ENCODE data around the gene NSA2.
A peak's percentile ranks its signal among the peaks of the same experiment; 100 is the strongest.
"Not testable (repeated sequence)": the region's sequence is repeated elsewhere in the genome, so short reads cannot be mapped to it uniquely, and the experiment has no call there.

The NSA2 gene

DNA sequence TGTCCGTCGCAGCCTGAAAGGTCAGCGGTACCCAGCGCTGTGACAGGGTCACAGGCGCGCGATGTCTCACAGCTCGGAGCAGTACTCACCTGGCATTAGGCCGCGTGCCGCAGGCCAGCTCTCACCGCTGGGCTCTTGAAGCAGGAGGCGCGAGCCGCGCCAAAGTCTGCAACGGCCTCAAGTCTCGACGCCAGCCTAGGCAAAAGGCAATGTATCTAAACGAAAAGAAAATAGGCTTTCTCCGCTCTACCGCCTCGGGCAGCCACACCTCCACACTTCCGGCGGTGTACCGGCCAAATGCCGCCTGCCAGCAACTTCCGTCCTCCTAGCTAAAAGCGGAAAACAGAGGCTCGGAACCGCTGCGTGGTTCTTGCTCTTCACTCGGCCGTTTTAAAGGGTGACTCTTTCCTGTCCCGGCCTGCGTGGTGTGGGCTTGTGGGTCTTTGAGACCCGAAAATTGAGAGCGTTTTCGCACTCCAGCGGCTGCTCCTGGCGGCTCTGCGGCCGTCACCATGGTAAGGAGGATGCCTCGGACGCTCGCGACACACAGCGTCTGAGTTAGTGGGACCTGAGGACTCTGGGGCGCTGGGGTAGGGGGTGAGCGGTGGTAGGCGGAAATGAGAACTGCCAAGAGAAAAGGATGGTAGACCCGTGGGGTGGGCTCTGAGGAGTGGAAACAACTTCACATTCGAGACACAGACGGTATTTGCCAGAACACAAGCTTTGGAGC is at the start of gene NSA2, which contains the start of gene GFM2:
NSA2 (plus strand) TSS at position 401 of the 730 bp plus-strand sequence; CDS start at position 513, 112 bp downstream.
GFM2 (minus strand) TSS at position 269 of the 730 bp plus-strand sequence. CDS start 3,375 bp downstream, outside the sequence.
- in situ Hi-C loops (cut with HindIII; ENCODE audit: low pct_unique_long_range_greater_than_20kb, low sequenced_read_pairs) = no loop called here

DNA sequence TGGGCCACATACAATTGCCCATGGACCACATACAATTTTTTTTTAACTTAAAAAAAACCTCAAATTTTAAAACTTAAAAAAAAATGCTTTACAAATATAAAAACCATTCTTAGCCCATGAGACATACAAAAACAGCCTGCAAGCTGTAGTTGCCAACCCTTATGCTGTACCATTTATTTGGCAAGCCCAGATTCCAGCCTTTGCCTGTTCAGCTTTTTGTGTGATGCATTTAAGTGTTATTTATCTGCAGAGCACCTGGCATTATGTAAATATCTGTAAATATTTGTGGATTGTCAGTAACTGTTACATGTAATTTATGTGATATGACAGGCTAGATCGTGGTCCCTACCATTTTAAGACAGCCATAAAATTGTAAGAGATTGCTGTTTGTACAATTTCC is 49.5 kb upstream of the NSA2 start:
- DNase-seq (ENCODE audit: low read depth in 1 of 2, low spot score in 1 of 2) = no peak
- TF ChIP-seq JUND (IDR thresholded peaks at IDR 0.05; ENCODE audit: low read depth) = no peak
- in situ Hi-C loops (cut with HindIII; ENCODE audit: low pct_unique_long_range_greater_than_20kb, low sequenced_read_pairs) = no loop called here

More for the DNA sequence above, at the start of gene NSA2, which contains the start of gene GFM2:
- no peak for TF ChIP-seq JUND (IDR thresholded peaks at IDR 0.05; ENCODE audit: low read depth)
- peak; percentile 44 to 95 for DNase-seq (ENCODE audit: low read depth in 1 of 2, low spot score in 1 of 2)

- no peak for DNase-seq (ENCODE audit: low read depth in 1 of 2, low spot score in 1 of 2)
- in situ Hi-C loops (cut with HindIII; ENCODE audit: low pct_unique_long_range_greater_than_20kb, low sequenced_read_pairs) = no loop called here
- no peak for TF ChIP-seq JUND (IDR thresholded peaks at IDR 0.05; ENCODE audit: low read depth)
These were observed 44.8 kb upstream of the NSA2 start for GRCh38 chr5:74722271-74722670.

DNA sequence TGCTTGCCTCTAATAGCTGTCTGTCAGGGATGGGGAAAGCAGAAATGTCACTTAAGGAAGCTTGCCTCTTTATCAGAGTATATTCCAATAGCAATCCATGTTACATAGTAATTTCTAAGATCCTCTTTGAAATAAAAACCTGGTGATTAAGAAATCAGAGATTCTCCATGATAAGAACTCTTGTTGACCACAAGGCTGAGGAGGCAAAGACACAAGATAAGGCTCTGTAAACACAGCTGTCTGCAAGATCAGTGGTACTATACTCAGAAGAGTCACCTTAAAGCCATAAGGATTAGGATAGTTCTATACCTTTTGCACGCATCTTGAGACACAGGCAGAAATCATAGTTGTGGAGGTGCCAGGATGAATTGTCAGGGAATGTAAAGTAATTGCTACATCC is 41.7 kb upstream of the NSA2 start:
- DNase-seq (ENCODE audit: low read depth in 1 of 2, low spot score in 1 of 2) = no peak
- no peak for TF ChIP-seq JUND (IDR thresholded peaks at IDR 0.05; ENCODE audit: low read depth)

DNA sequence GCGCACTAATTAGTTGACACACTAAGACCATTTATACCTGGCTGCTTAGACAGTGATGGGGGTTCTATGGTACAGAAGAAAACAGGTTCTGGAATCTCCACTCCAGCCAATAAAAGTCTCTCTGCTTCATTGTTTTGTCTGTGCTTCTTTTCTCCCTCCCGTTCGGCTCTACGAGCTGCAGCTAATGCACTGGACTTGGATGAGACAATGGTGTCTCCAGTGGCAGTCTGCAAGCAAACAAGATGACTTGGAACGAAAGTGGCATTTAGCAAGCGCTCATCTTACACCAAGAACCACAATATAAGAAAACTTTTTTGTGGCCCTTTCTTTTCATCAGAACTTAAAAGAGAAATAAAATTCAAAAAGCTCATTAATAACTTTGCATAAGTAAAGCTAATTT is 30.3 kb upstream of the NSA2 start:
- no peak for TF ChIP-seq JUND (IDR thresholded peaks at IDR 0.05; ENCODE audit: low read depth)
- DNase-seq (ENCODE audit: low read depth in 1 of 2, low spot score in 1 of 2) = no peak
- in situ Hi-C loops (cut with HindIII; ENCODE audit: low pct_unique_long_range_greater_than_20kb, low sequenced_read_pairs) = no loop called here

More for the DNA sequence above, 41.7 kb upstream of the NSA2 start:
- in situ Hi-C loops (cut with HindIII; ENCODE audit: low pct_unique_long_range_greater_than_20kb, low sequenced_read_pairs) = no loop called here

DNA sequence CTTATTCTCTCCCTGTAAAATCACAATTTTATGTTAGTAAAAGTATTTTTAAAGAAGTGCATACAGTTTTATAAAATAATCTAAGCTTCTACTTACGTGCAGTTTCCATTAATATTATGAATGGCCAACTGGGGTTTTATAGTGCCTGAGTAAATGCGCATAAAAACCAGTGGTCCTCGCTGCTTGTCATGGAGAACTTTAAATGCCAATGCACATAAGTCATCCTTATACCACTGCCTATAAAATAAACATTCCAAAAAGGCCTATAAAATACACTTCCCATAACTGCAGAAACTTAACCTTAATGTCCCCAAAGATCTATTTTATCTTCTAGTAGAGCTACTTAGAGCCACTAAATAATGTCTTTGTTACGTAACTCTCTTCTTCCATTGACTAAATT is 28.6 kb upstream of the NSA2 start:
- in situ Hi-C loops (cut with HindIII; ENCODE audit: low pct_unique_long_range_greater_than_20kb, low sequenced_read_pairs) = no loop called here
- DNase-seq (ENCODE audit: low read depth in 1 of 2, low spot score in 1 of 2) = no peak
- TF ChIP-seq JUND (IDR thresholded peaks at IDR 0.05; ENCODE audit: low read depth) = no peak

DNA sequence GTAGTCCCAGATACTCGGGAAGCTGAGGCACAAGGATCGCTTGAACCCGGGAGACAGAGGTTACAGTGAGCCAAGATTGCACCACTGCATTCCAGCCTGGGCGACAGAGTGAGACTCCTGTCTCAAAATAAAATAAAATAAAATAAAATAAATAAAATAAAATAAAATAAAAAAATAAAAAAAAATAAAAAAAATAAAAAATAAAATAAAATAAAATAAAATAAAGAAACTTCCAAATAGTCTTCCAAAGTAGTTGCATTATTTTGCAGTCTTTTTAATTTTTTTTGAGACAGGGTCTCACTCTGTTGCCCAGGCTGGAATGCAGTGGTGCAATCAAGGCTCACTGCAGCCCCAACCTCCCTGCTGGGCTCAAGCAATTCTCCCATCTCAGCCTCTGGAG is 18.3 kb upstream of the NSA2 start:
- DNase-seq (ENCODE audit: low read depth in 1 of 2, low spot score in 1 of 2); in situ Hi-C loops (cut with HindIII; ENCODE audit: low pct_unique_long_range_greater_than_20kb, low sequenced_read_pairs): not testable (repeated sequence)

DNA sequence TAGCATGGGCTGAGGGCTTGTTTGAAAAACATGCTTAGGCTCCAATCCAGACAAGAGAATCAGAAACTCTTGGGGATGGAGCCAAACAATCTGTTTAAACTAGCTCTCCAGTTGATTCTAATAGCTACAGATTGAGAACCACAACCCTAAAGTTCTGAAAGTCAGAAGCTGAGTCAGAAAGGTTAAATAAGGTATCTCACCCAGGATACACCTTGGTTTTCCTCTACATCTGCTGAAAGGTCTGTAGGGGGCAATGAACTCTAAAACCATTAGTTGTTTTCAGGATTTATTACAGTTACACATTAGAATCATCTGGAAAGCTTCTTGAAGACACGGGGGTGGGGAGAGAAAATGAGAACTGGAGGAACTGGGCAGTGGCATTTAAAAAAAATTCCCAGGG is 5.8 kb upstream of the NSA2 start:
- no peak for TF ChIP-seq JUND (IDR thresholded peaks at IDR 0.05; ENCODE audit: low read depth)
- in situ Hi-C loops (cut with HindIII; ENCODE audit: low pct_unique_long_range_greater_than_20kb, low sequenced_read_pairs) = no loop called here
- DNase-seq (ENCODE audit: low read depth in 1 of 2, low spot score in 1 of 2) = no peak

DNA sequence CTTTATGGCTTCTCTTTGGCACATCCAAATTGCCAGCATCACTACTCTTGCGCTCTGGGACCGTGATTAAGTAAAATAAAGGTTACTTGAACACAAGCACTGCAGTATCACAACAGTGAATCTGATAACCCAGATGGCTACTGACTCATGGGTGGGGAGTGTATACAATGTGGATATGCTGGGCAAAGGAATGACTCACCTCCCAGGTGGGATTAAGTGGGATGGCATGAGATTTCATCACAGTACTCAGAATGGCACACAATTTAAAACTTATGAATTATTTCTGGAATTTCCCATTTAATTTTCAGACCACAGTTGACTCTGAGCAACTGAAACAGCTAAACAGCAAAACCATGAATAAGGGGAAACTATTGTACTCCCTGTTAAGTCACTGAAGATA is 4.5 kb upstream of the NSA2 start:
- in situ Hi-C loops (cut with HindIII; ENCODE audit: low pct_unique_long_range_greater_than_20kb, low sequenced_read_pairs) = no loop called here
- no peak for DNase-seq (ENCODE audit: low read depth in 1 of 2, low spot score in 1 of 2)
- TF ChIP-seq JUND (IDR thresholded peaks at IDR 0.05; ENCODE audit: low read depth) = no peak

- TF ChIP-seq JUND (IDR thresholded peaks at IDR 0.05; ENCODE audit: low read depth) = no peak
- in situ Hi-C loops (cut with HindIII; ENCODE audit: low pct_unique_long_range_greater_than_20kb, low sequenced_read_pairs) = no loop called here
- DNase-seq (ENCODE audit: low read depth in 1 of 2, low spot score in 1 of 2) = no peak
These were observed 3.5 kb upstream of the NSA2 start for GRCh38 chr5:74763504-74763903.

- TF ChIP-seq JUND (IDR thresholded peaks at IDR 0.05; ENCODE audit: low read depth) = no peak
- in situ Hi-C loops (cut with HindIII; ENCODE audit: low pct_unique_long_range_greater_than_20kb, low sequenced_read_pairs) = no loop called here
These were observed 1.8 kb upstream of the NSA2 start for GRCh38 chr5:74765201-74765600.

DNA sequence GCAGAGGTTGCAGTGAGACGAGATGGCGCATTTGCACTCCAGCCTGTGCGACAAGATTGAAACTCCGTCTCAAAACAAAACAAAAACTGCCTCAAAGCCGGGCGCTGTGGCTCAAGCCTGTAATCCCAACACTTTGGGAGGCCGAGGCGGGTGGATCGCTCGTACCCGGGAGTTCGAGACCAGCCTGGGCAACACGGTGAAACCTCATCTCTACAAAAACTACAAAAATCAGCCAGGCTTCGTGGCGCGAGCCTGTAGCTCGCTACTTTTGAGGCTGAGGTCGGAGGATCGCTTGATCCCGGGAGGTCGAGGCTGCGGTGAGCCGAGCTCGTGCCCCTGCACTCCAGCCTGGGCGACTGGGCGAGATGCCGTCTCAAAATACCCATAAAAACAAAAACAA is 1.1 kb upstream of the NSA2 start:
- no peak for DNase-seq (ENCODE audit: low read depth in 1 of 2, low spot score in 1 of 2)
- in situ Hi-C loops (cut with HindIII; ENCODE audit: low pct_unique_long_range_greater_than_20kb, low sequenced_read_pairs) = no loop called here
- TF ChIP-seq JUND (IDR thresholded peaks at IDR 0.05; ENCODE audit: low read depth) = no peak

More at GRCh38 chr5:74765201-74765600, 1.8 kb upstream of the NSA2 start:
- DNase-seq (ENCODE audit: low read depth in 1 of 2, low spot score in 1 of 2) = no peak

- DNase-seq (ENCODE audit: low read depth in 1 of 2, low spot score in 1 of 2) = peak; percentile 15 to 50
- in situ Hi-C loops (cut with HindIII; ENCODE audit: low pct_unique_long_range_greater_than_20kb, low sequenced_read_pairs) = no loop called here
These were observed 616 bp upstream of the NSA2 start for GRCh38 chr5:74766418-74766848.

GRCh38 chr5:74767579-74767913 is 497 bp downstream of the NSA2 start:
- no peak for TF ChIP-seq JUND (IDR thresholded peaks at IDR 0.05; ENCODE audit: low read depth)
- in situ Hi-C loops (cut with HindIII; ENCODE audit: low pct_unique_long_range_greater_than_20kb, low sequenced_read_pairs) = no loop called here
- peak in 1 of 2 experiments; percentile 31 for DNase-seq (ENCODE audit: low read depth in 1 of 2, low spot score in 1 of 2)

More at GRCh38 chr5:74766418-74766848, 616 bp upstream of the NSA2 start:
- TF ChIP-seq JUND (IDR thresholded peaks at IDR 0.05; ENCODE audit: low read depth) = no peak

Data from T47D (cell line).